Body of pancreas (tissue), 4 donors: ENCODE results near the gene RER1. TPM values are rescaled to one million over a fixed set of nuclear protein-coding genes. Genes with fewer than 3 reads are reported as not detected.

ENCODE experiments used
- ATAC-seq: fragments of 150-250 bp; one replicate; pipeline ENCODE4 v1.9.1; 2016
- DNase-seq, 4 donors: peaks; one replicate each; pipeline ENCODE4 v3.0.0-alpha.2; 2019
- H3K27ac ChIP-seq, 4 donors: fragments of 200-600 bp; sonication (generic); 1 replicate in 3 of 4; 2 replicates in 1 of 4; pipeline versions ENCODE4 v1.5.1 to v1.6.1; 2016 to 2019; ENCODE audit warnings: mild to moderate bottlenecking in 1 of 4, mixed read lengths in 1 of 4, moderate library complexity in 1 of 4
- H3K27me3 ChIP-seq, 2 donors: fragments of 200-600 bp; sonication (generic); one replicate each; pipeline ENCODE4 v1.6.0; 2016; ENCODE audit warnings: mild to moderate bottlenecking in 1 of 2
- H3K36me3 ChIP-seq, 2 donors: fragments of 200-600 bp; sonication (generic); replicated peaks in 1 of 2; 2 replicates each; pipeline ENCODE4 v1.5.1; 2016; ENCODE audit warnings: low read depth in 2 of 2; ENCODE audit not compliant: insufficient read depth in 1 of 2
- H3K4me1 ChIP-seq: fragments of 200-600 bp; sonication (generic); one replicate; pipeline ENCODE4 v1.6.0; 2016
- H3K4me3 ChIP-seq, 2 donors: fragments of 200-600 bp; sonication (generic); 1 replicate in 1 of 2; 2 replicates in 1 of 2; pipeline ENCODE4 v1.5.1; 2016 to 2019
- H3K9me3 ChIP-seq, 3 donors: fragments of 200-600 bp; sonication (generic); 1 replicate in 2 of 3; 2 replicates in 1 of 3; pipeline ENCODE4 v1.5.1; 2016
- POLR2A ChIP-seq, 3 donors: fragments of 450-650 bp; IDR thresholded peaks; one replicate each; pipeline ENCODE4 v1.6.1; 2016; ENCODE audit warnings: antibody characterized with exemption in 3 of 3, mild to moderate bottlenecking in 2 of 3
- WGBS, 2 donors: methylation state at CpG; one replicate each; pipeline ENCODE4 v1.1.5; 2017; 5-methylcytosine and 5-hydroxymethylcytosine counted together
- intact Hi-C: fragments of 100-400 bp; cut with DNase I; formaldehyde crosslinking; loops from one replicate; pipeline ENCODE4 v1.15.1; 2023
- total RNA-seq, 2 donors: library from RNA; depleted of rRNA; stranded (reverse); fragments of >200 nt; gene quantifications; one replicate each; pipeline ENCODE4 v1.1.0, GENCODE V29; 2016
- TF ChIP-seq, protein P1 (sequence below), 7 experiments: fragments of 450-650 bp in 4 of 7; fragments of 200-600 bp in 3 of 7; sonication (generic) in 3 of 7; IDR thresholded peaks; one replicate each; pipeline ENCODE4 v1.5.1; 2016 to 2019; ENCODE audit warnings: antibody characterized with exemption in 7 of 7

The RER1 gene
- total RNA-seq, 2 donors from 2014 or later = 50.3 to 57.7 TPM

DNA sequence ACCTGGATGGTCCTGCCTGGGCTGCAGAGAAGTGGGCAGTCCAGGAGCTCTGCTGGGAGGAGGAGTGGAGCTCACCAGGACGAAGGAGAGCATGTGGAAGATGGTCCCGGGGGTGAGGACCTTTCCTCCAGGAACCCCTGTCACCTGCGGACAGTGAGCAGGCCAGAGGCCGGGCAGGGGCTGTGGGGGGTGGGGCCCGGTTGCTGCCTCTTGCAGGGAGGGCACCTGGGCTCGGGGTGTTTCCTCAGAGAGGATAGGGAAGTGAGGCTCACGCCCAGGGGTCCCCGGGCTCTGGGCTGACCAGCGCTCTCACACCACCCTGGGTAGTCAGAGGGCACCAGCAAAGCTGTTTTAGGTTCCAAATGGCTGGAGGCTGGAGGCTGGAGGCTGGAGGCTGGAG, 43.5 kb downstream of the RER1 start:
- H3K27ac ChIP-seq = no peak overlapping the region
- ATAC-seq = peak; percentile 21
- no peaks in the 10 kb centered on the region for H3K27me3 ChIP-seq
- TF ChIP-seq POLR2A (IDR thresholded peaks at IDR 0.05) = no peak
- TF ChIP-seq, protein P1, sequence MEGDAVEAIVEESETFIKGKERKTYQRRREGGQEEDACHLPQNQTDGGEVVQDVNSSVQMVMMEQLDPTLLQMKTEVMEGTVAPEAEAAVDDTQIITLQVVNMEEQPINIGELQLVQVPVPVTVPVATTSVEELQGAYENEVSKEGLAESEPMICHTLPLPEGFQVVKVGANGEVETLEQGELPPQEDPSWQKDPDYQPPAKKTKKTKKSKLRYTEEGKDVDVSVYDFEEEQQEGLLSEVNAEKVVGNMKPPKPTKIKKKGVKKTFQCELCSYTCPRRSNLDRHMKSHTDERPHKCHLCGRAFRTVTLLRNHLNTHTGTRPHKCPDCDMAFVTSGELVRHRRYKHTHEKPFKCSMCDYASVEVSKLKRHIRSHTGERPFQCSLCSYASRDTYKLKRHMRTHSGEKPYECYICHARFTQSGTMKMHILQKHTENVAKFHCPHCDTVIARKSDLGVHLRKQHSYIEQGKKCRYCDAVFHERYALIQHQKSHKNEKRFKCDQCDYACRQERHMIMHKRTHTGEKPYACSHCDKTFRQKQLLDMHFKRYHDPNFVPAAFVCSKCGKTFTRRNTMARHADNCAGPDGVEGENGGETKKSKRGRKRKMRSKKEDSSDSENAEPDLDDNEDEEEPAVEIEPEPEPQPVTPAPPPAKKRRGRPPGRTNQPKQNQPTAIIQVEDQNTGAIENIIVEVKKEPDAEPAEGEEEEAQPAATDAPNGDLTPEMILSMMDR (IDR thresholded peaks at IDR 0.05) = no peak
- WGBS, 2 donors = 40 to 41% methylated on average over 1 to 9 of the region's 9 CpGs
- H3K36me3 ChIP-seq = no peaks in the 10 kb centered on the region
- no peak for DNase-seq
- no peaks in the 10 kb centered on the region for H3K9me3 ChIP-seq
- no peaks in the 10 kb centered on the region for H3K4me1 ChIP-seq
- no peak overlapping the region for H3K4me3 ChIP-seq
- intact Hi-C loops = no loop called here

DNA sequence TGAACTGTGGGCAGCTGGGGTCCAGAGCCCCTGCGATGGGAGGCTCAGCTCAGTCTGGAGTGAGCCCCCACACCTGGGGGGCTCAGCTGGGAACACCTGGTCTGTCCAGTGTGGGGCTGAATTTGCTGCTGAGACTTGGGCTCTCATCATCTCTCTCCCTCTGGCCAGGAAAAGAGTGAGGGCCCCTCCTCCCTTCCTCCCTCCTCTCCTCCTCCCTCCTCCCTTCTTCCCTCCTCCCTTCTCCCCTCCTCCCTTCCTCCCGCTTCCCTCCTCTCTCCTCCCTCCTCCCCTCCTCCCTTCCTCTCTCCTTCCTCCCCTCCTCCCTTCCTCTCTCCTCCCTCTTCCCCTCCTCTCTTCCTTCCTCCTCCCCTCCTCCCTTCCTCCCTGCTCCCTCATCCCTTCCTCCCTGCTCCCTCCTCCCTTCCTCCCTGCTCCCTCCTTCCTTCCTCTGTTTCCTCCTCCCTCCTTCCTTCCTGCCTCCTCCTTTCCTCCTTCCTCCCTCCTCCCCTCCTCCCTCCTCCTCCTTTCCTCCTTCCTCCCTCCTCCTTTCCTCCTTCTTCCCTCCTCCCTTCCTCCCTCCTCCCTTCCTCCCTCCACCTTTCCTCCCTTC, 44.2 kb downstream of the RER1 start:
- intact Hi-C loops = no loop called here
- Histone ChIP-seq H3K27me3 (no peaks in the 10 kb centered on the region), H3K4me1 (no peaks in the 10 kb centered on the region), H3K9me3 (no peaks in the 10 kb centered on the region), H3K36me3 (no peaks in the 10 kb centered on the region), H3K4me3 (no peak overlapping the region), H3K27ac (no peak overlapping the region)
- no peak for TF ChIP-seq POLR2A (IDR thresholded peaks at IDR 0.05)
- DNase-seq = no peak
- 37 to 40% methylated on average over 2 of the region's 2 CpGs for WGBS, 2 donors
- no peak for ATAC-seq

DNA sequence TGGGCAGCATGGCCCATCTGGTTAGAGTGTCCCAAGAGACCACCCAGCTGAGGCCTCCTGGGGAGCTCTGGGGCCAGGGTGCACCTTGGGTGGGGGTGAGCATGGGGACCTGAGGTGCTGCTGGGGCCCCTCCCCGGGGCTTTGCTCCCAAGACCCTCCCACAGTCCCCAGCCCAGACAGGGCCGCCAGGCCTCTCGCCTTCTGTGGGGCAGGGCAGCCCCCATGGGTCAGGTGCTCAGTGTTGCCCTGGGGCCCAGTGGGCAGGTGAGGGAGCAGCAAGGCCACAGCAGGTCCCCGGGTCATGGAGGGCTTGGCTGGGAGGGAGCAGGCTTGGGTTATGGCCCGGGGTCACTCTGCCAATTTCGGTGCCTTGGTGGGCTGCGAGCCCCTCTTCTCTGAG, 45.2 kb downstream of the RER1 start:
- WGBS, 2 donors = 53 to 83% methylated on average over 4 to 6 of the region's 7 CpGs
- Histone ChIP-seq H3K27me3 (no peaks in the 10 kb centered on the region), H3K4me3 (no peak overlapping the region), H3K9me3 (no peaks in the 10 kb centered on the region), H3K27ac (no peak overlapping the region), H3K4me1 (no peaks in the 10 kb centered on the region), H3K36me3 (no peaks in the 10 kb centered on the region)
- TF ChIP-seq, protein P1 (IDR thresholded peaks at IDR 0.05) = no peak
- no peak for TF ChIP-seq POLR2A (IDR thresholded peaks at IDR 0.05)
- intact Hi-C loops = no loop called here
- ATAC-seq (no peak), DNase-seq (no peak)

GRCh38 chr1:2437617-2438016, 46.0 kb downstream of the RER1 start:
- Histone ChIP-seq H3K36me3 (no peaks in the 10 kb centered on the region), H3K9me3 (no peaks in the 10 kb centered on the region), H3K27ac (no peak overlapping the region), H3K4me1 (no peaks in the 10 kb centered on the region), H3K4me3 (no peak overlapping the region), H3K27me3 (no peaks in the 10 kb centered on the region)
- ATAC-seq (no peak), DNase-seq (no peak)
- no peak for TF ChIP-seq POLR2A (IDR thresholded peaks at IDR 0.05)
- TF ChIP-seq, protein P1 (IDR thresholded peaks at IDR 0.05) = no peak
- 74 to 77% methylated on average over 15 of the region's 15 CpGs for WGBS, 2 donors
- intact Hi-C loops = no loop called here

DNA sequence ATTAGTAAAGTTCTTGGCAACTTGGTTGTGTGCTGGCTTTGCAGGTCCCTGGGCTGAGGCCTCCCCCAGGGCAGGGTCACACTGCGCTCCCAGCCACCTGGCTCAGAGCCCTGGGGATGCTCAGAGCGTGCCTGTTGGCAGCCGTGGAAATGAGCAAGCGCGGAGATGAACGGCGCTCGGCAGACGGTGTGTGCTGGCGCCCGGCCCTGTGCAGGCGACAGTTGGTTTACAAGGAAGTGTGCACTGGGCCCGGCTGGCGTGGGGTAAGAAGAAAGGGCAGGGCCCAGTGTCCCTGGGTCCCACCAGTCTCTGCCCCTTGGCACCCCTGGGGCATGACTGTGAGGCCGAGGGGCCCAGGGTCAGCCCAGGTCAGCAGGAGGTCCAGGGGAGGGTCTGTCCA, 46.4 kb downstream of the RER1 start:
- no peak overlapping the region for H3K27ac ChIP-seq
- H3K4me3 ChIP-seq = no peak overlapping the region
- DNase-seq (no peak), ATAC-seq (no peak)
- H3K27me3 ChIP-seq = no peaks in the 10 kb centered on the region
- intact Hi-C loops = no loop called here
- TF ChIP-seq POLR2A (IDR thresholded peaks at IDR 0.05) = no peak
- TF ChIP-seq, protein P1 (IDR thresholded peaks at IDR 0.05) = no peak
- H3K9me3 ChIP-seq = no peaks in the 10 kb centered on the region
- H3K36me3 ChIP-seq = no peaks in the 10 kb centered on the region
- H3K4me1 ChIP-seq = no peaks in the 10 kb centered on the region
- WGBS, 2 donors = 57 to 85% methylated on average over 11 to 14 of the region's 15 CpGs
